Brain microvascular endothelial cell (primary cell): ENCODE measurements around the gene AFTPH.

Source experiments
- DNase-seq: peaks from one replicate; pipeline ENCODE4 v3.0.0-alpha.2; 2020
- H3K27ac ChIP-seq: fragments of 250-450 bp; sonication (Bioruptor Pico); 2 replicates; pipeline ENCODE4 v1.5.1; 2020; ENCODE audit warnings: mild to moderate bottlenecking, moderate library complexity
- H3K27me3 ChIP-seq: fragments of 250-450 bp; sonication (Bioruptor Pico); replicated peaks from 2 replicates; pipeline ENCODE4 v1.5.1; 2020; ENCODE audit warnings: mild to moderate bottlenecking
- H3K36me3 ChIP-seq: fragments of 250-450 bp; sonication (Bioruptor Pico); replicated peaks from 2 replicates; pipeline ENCODE4 v1.5.1; 2020; ENCODE audit warnings: mild to moderate bottlenecking
- H3K4me3 ChIP-seq: 2 replicates; pipeline ENCODE4 v1.5.1; 2011; ENCODE audit warnings: low read depth, mild to moderate bottlenecking, control low read depth, low read length, moderate library complexity
- CTCF ChIP-seq: IDR thresholded peaks from 2 replicates; pipeline ENCODE4 v1.5.1; 2011; ENCODE audit warnings: low read depth, mild to moderate bottlenecking, moderate library complexity, low read length, control low read depth, inconsistent platforms; ENCODE audit errors: missing control alignments
- in situ Hi-C: cut with HindIII; loops from 2 replicates; pipeline ENCODE4 v1.10.0; 2017; ENCODE audit warnings: low sequenced_read_pairs, low pct_ligation_motif_present

The AFTPH gene

GRCh38 chr2:64617631-64618151, 93.6 kb downstream of the AFTPH start:
- peaks cover 5% of the 10 kb centered on the region for H3K27me3 ChIP-seq
- H3K4me3 ChIP-seq: no peak overlapping the region
- H3K27ac ChIP-seq: no peak overlapping the region
- no peak for TF ChIP-seq CTCF
- no peaks in the 10 kb centered on the region for H3K36me3 ChIP-seq
- in situ Hi-C loops: no loop called here
- no peak for DNase-seq

- in situ Hi-C loops: no loop called here
- no peak for DNase-seq
- Histone ChIP-seq H3K27me3 (no peaks in the 10 kb centered on the region), H3K36me3 (no peaks in the 10 kb centered on the region), H3K4me3 (no peak overlapping the region), H3K27ac (no peak overlapping the region)
- TF ChIP-seq CTCF: no peak
These were observed 96.5 kb downstream of the AFTPH start for GRCh38 chr2:64620661-64621060.

DNA sequence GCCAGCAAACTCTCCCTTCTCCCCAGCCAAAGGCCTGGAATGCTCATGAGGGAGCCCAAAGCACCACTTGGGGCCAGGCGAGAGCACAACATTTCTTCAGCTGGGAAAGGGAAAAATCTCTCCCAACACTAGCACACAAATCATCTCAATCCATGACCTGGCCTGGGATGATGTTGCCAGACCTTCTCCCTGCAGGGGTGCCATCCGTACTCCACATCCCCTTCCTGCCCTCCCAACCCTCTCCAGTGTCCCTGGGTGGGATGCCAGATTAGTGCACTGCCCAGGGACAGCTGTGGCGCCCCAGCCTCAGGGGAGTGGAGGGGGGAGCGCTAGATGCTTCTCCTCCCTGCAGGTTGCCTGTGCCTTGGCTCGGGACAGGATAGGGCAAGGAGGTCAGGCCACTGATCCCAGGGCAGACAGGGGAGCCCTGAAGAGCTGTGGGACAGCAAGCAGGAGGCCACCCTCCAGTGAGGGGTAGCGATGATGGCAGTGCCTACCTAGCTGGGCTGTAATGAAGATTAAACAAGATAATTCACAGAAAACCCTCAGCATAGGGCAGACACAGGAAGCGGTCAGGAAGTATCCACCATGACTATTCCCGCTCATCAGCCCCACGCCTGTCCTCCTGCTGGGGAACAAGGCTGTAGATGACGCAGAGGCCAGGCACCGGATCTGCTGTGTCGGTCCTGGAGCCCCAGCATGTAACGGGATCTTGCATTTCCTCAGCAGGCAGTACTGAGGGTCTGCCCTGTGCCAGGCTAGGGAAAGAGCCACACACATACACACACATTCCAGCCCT, 98.5 kb downstream of the AFTPH start:
- peak; percentile 55 for TF ChIP-seq CTCF
- Histone ChIP-seq H3K4me3 (no peak overlapping the region), H3K27me3 (no peaks in the 10 kb centered on the region), H3K27ac (no peak overlapping the region), H3K36me3 (no peaks in the 10 kb centered on the region)
- in situ Hi-C loops: no loop called here
- DNase-seq: peak; percentile 48

GRCh38 chr2:64623242-64623850, 99.2 kb downstream of the AFTPH start:
- no peak for DNase-seq
- TF ChIP-seq CTCF: no peak
- Histone ChIP-seq H3K27ac (no peak overlapping the region), H3K36me3 (no peaks in the 10 kb centered on the region), H3K4me3 (no peak overlapping the region), H3K27me3 (no peaks in the 10 kb centered on the region)
- in situ Hi-C loops: no loop called here

- no peak overlapping the region for H3K4me3 ChIP-seq
- H3K27ac ChIP-seq: no peak overlapping the region
- in situ Hi-C loops: no loop called here
- H3K36me3 ChIP-seq: no peaks in the 10 kb centered on the region
- TF ChIP-seq CTCF: no peak
- DNase-seq: no peak
- no peaks in the 10 kb centered on the region for H3K27me3 ChIP-seq
These were observed 100.0 kb downstream of the AFTPH start for GRCh38 chr2:64624108-64624610.
